ENCODE data around the gene STRIT1. TPM values are rescaled to one million over a fixed set of nuclear protein-coding genes. Genes with fewer than 3 reads are reported as not detected.

The STRIT1 gene
- total RNA-seq, 1 donor from 2014 or later, result not detected

- no peak for DNase-seq (ENCODE audit: low spot score, unreplicated experiment)
- Mint-ChIP-seq H3K27ac (no peak overlapping the region), H3K4me3 (ENCODE audit: low read depth) (no peak overlapping the region), H3K4me1 (ENCODE audit: low read depth) (no peaks in the 10 kb centered on the region), H3K9me3 (ENCODE audit: low read depth) (no peaks in the 10 kb centered on the region), H3K27me3 (no peaks in the 10 kb centered on the region), H3K36me3 (ENCODE audit: insufficient read depth) (no peaks in the 10 kb centered on the region)
- TF ChIP-seq, protein P1, sequence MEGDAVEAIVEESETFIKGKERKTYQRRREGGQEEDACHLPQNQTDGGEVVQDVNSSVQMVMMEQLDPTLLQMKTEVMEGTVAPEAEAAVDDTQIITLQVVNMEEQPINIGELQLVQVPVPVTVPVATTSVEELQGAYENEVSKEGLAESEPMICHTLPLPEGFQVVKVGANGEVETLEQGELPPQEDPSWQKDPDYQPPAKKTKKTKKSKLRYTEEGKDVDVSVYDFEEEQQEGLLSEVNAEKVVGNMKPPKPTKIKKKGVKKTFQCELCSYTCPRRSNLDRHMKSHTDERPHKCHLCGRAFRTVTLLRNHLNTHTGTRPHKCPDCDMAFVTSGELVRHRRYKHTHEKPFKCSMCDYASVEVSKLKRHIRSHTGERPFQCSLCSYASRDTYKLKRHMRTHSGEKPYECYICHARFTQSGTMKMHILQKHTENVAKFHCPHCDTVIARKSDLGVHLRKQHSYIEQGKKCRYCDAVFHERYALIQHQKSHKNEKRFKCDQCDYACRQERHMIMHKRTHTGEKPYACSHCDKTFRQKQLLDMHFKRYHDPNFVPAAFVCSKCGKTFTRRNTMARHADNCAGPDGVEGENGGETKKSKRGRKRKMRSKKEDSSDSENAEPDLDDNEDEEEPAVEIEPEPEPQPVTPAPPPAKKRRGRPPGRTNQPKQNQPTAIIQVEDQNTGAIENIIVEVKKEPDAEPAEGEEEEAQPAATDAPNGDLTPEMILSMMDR (IDR thresholded peaks at IDR 0.05; ENCODE audit: unreplicated experiment), result no peak
Observed at GRCh38 chr3:155316426-155316825, 22.9 kb upstream of the STRIT1 start.

GRCh38 chr3:155313916-155314315 is 20.4 kb upstream of the STRIT1 start:
- Mint-ChIP-seq H3K27me3 (no peaks in the 10 kb centered on the region), H3K36me3 (ENCODE audit: insufficient read depth) (no peaks in the 10 kb centered on the region), H3K27ac (no peak overlapping the region), H3K4me3 (ENCODE audit: low read depth) (no peak overlapping the region), H3K9me3 (ENCODE audit: low read depth) (no peaks in the 10 kb centered on the region), H3K4me1 (ENCODE audit: low read depth) (no peaks in the 10 kb centered on the region)
- TF ChIP-seq, protein P1 (IDR thresholded peaks at IDR 0.05; ENCODE audit: unreplicated experiment), result no peak
- no peak for DNase-seq (ENCODE audit: low spot score, unreplicated experiment)

DNA sequence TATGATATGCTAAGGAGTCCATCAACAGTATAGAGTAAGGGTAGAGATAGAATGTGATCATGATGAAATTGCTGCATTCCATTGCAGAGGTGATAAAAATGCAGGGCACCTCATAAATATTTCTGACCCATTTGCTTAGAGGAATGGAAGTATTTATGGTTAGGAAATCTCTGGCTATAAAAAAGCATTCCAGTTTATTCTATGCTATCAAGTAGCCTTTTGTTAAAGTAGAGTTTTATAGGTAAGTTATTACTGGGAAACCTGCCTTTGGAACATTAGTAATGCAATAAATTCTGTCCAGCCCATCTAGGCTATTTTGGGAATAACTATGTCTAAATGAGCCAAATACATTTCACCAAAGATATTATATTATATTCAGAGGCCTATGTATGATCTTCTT is 19.8 kb upstream of the STRIT1 start:
- Mint-ChIP-seq H3K27me3 (no peaks in the 10 kb centered on the region), H3K9me3 (ENCODE audit: low read depth) (no peaks in the 10 kb centered on the region), H3K36me3 (ENCODE audit: insufficient read depth) (no peaks in the 10 kb centered on the region), H3K4me1 (ENCODE audit: low read depth) (no peaks in the 10 kb centered on the region), H3K27ac (no peak overlapping the region), H3K4me3 (ENCODE audit: low read depth) (no peak overlapping the region)
- TF ChIP-seq, protein P1 (IDR thresholded peaks at IDR 0.05; ENCODE audit: unreplicated experiment), result no peak
- DNase-seq (ENCODE audit: low spot score, unreplicated experiment), result no peak

DNA sequence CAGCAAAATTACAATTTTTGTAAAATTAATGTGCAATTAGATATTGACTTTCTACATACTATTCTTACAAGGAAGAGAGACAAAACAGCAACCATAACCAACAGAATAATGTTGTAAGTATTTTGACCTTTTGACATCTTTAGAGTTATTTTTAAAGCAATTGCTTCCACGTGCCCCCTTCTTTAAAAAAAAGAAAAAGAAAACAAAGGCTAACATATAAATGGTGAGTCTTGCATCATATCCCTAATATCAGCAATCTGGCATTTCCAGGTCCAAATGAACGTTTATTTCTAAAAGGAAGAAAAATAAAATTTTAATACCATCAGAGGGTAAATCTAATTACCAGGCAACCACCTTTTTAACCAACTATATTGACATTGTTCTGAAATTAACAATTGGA is 19.3 kb upstream of the STRIT1 start:
- TF ChIP-seq, protein P1 (IDR thresholded peaks at IDR 0.05; ENCODE audit: unreplicated experiment), result no peak
- DNase-seq (ENCODE audit: low spot score, unreplicated experiment), result no peak
- H3K27me3 Mint-ChIP-seq, result no peaks in the 10 kb centered on the region
- H3K4me3 Mint-ChIP-seq (ENCODE audit: low read depth), result no peak overlapping the region
- no peaks in the 10 kb centered on the region for H3K4me1 Mint-ChIP-seq (ENCODE audit: low read depth)
- no peaks in the 10 kb centered on the region for H3K9me3 Mint-ChIP-seq (ENCODE audit: low read depth)
- no peak overlapping the region for H3K27ac Mint-ChIP-seq
- H3K36me3 Mint-ChIP-seq (ENCODE audit: insufficient read depth), result no peaks in the 10 kb centered on the region

- Mint-ChIP-seq H3K36me3 (ENCODE audit: insufficient read depth) (no peaks in the 10 kb centered on the region), H3K4me3 (ENCODE audit: low read depth) (no peak overlapping the region), H3K27ac (no peak overlapping the region), H3K9me3 (ENCODE audit: low read depth) (no peaks in the 10 kb centered on the region), H3K27me3 (no peaks in the 10 kb centered on the region), H3K4me1 (ENCODE audit: low read depth) (no peaks in the 10 kb centered on the region)
- DNase-seq (ENCODE audit: low spot score, unreplicated experiment), result no peak
- TF ChIP-seq, protein P1 (IDR thresholded peaks at IDR 0.05; ENCODE audit: unreplicated experiment), result no peak
Observed at GRCh38 chr3:155309581-155309980, 16.1 kb upstream of the STRIT1 start.
